HepG2 (cell line): ENCODE results near the gene PNPLA3.

Experiments
- ELF1 ChIP-seq: sonication (generic); formaldehyde crosslinking; IDR thresholded peaks from 2 replicates; pipeline ENCODE4 v1.4.0; 2020; ENCODE audit warnings: missing genetic modification reagents
- NFAT5 ChIP-seq: sonication (generic); formaldehyde crosslinking; IDR thresholded peaks from 2 replicates; pipeline ENCODE4 v1.4.0; 2020; ENCODE audit warnings: missing genetic modification reagents
- TF ChIP-seq, protein P1 (sequence below): sonication (generic); formaldehyde crosslinking; IDR thresholded peaks from 2 replicates; pipeline ENCODE4 v1.5.0; 2020; ENCODE audit warnings: mild to moderate bottlenecking, missing genetic modification reagents, moderate library complexity

DNA sequence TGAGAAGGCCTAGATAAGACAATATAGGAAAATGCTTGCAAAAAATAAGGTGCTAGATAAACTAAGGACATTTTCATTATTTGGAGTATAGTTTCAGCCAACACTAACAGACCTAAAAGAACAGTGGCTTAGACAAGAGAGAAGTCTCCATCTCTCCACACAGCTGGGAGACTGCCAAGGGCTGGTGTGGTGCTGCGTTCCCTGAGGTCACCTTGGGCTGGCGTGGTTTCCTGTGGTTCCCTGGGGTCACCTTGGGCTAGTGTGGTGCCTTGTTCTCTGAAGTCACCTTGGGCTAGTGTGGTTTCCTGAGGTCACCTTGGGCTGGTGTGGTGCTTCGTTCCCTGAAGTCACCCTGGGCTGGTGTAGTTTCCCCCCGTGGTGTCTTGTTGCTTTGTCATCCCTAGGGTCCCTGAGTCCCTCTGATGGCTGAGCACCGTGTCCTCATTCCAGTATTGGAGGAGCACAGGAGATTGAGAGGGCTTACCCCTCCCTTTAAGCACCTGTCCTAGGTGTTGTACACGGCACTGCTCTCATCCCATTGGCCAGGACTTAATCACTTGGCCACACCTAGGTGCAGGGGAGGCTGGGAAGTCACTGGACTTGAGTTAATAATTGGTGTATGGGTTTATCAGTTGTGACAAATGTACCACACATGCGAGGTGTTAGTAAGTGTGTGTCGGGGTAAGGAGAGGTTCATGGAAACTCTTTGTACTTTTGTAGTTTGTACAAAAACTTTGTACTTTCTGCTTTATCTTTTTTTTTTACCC is 46.6 kb downstream of the PNPLA3 start:
- TF ChIP-seq, protein P1, sequence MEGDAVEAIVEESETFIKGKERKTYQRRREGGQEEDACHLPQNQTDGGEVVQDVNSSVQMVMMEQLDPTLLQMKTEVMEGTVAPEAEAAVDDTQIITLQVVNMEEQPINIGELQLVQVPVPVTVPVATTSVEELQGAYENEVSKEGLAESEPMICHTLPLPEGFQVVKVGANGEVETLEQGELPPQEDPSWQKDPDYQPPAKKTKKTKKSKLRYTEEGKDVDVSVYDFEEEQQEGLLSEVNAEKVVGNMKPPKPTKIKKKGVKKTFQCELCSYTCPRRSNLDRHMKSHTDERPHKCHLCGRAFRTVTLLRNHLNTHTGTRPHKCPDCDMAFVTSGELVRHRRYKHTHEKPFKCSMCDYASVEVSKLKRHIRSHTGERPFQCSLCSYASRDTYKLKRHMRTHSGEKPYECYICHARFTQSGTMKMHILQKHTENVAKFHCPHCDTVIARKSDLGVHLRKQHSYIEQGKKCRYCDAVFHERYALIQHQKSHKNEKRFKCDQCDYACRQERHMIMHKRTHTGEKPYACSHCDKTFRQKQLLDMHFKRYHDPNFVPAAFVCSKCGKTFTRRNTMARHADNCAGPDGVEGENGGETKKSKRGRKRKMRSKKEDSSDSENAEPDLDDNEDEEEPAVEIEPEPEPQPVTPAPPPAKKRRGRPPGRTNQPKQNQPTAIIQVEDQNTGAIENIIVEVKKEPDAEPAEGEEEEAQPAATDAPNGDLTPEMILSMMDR (CRISPR knock-in tag): no peak
- TF ChIP-seq NFAT5 (CRISPR knock-in tag) (no peak), ELF1 (no peak)
